Measurements from ENCODE around the gene HTRA3.

DNA sequence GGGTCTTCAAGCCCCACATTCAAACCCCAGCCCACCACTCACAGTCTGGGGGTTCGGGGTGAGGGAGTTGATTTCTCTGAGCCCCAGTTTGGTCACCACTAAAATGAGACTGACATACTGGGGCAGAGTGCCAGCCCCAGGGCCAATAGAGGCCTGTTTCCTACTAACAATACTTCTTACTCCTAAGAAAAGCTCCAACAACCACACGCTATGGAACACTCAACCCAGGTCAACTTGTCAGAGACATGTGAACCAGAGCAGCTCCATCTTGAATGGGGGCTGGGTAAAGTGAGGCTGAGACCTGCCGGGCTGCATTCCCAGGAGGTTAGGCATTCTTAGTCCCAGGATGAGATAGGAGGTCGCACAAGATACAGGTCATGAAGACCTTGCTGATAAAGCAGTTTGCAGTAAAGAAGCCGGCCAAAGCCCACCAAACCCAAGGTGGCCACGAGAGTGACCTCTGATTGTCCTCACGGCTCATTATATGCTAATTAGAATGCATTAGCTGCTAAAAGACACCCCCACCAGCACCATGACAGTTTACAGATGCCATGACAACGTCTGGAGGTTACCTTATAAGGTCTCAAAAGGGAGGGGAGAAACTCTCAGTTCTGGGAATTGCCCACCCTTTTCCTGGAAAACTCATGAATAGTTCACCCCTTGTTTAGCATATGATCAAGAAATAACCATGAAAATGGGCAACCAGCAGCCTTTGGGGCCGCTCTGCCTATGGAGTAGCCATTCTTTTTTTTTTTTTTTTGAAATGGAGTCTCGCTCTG lies 26.6 kb upstream of the HTRA3 start:
- TF ChIP-seq, protein P1, sequence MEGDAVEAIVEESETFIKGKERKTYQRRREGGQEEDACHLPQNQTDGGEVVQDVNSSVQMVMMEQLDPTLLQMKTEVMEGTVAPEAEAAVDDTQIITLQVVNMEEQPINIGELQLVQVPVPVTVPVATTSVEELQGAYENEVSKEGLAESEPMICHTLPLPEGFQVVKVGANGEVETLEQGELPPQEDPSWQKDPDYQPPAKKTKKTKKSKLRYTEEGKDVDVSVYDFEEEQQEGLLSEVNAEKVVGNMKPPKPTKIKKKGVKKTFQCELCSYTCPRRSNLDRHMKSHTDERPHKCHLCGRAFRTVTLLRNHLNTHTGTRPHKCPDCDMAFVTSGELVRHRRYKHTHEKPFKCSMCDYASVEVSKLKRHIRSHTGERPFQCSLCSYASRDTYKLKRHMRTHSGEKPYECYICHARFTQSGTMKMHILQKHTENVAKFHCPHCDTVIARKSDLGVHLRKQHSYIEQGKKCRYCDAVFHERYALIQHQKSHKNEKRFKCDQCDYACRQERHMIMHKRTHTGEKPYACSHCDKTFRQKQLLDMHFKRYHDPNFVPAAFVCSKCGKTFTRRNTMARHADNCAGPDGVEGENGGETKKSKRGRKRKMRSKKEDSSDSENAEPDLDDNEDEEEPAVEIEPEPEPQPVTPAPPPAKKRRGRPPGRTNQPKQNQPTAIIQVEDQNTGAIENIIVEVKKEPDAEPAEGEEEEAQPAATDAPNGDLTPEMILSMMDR (conservative IDR thresholded peaks at IDR 0.05; ENCODE audit: low read length): no peak
- TF ChIP-seq EZH2phosphoT487 (IDR thresholded peaks at IDR 0.05; ENCODE audit: borderline replicate concordance, low read depth, low read length): no peak
